BLaER1 (cell line): ENCODE data around the gene NCKAP5L.

Experiments used
- H3K27ac ChIP-seq: shearing (Covaris generic); formaldehyde crosslinking; 2 replicates; pipeline ENCODE4 v1.8.1; 2022
- H3K27me3 ChIP-seq: shearing (Covaris generic); formaldehyde crosslinking; 2 replicates; pipeline ENCODE4 v1.8.1; 2022
- H3K36me3 ChIP-seq: shearing (Covaris generic); formaldehyde crosslinking; 2 replicates; pipeline ENCODE4 v1.8.1; 2022
- H3K4me1 ChIP-seq: shearing (Covaris generic); formaldehyde crosslinking; 2 replicates; pipeline ENCODE4 v1.8.1; 2022
- H3K4me2 ChIP-seq: shearing (Covaris generic); formaldehyde crosslinking; 2 replicates; pipeline ENCODE4 v1.8.1; 2022
- H3K4me3 ChIP-seq: shearing (Covaris generic); formaldehyde crosslinking; 2 replicates; pipeline ENCODE4 v1.8.1; 2022
- H3K9ac ChIP-seq: shearing (Covaris generic); formaldehyde crosslinking; 2 replicates; pipeline ENCODE4 v1.8.1; 2022
- H3K9me3 ChIP-seq: shearing (Covaris generic); formaldehyde crosslinking; 2 replicates; pipeline ENCODE4 v1.8.1; 2022
- H4K20me1 ChIP-seq: shearing (Covaris generic); formaldehyde crosslinking; 2 replicates; pipeline ENCODE4 v1.8.1; 2022
- Cebpa-rat ChIP-seq: shearing (Covaris generic); IDR thresholded peaks from 2 replicates; pipeline ENCODE4 v1.8.1; 2022

NCKAP5L gene

DNA sequence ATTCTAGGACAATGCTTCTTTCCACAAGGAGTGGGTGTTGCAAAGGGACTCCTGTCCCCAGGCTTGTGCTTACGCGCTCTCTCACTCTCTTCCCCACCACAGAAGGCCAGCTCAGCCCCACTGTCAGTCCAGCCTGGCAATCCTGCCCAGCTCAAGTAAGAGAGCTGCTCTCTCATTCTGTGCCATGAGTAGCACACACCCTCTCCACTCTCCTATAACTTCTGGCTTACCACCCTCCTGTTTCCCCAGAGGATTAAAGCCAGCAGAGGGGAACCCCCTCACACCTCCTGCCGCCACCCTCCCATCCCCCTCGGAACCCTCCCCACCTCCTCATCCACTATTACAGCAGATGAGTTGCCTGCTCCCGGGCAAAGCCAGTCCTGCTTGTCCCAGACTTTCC, 17.1 kb downstream of the NCKAP5L start:
- H4K20me1 ChIP-seq, result peaks cover 24% of the 10 kb centered on the region; the same call in 1 of the 2 replicates
- no peak for TF ChIP-seq Cebpa-rat
- no peaks in the 10 kb centered on the region for H3K9me3 ChIP-seq
- H3K4me1 ChIP-seq, result peaks cover 68% of the 10 kb centered on the region
- peak overlapping the region; percentile 98 for H3K4me2 ChIP-seq
- H3K36me3 ChIP-seq, result peaks cover 11% of the 10 kb centered on the region
- no peaks in the 10 kb centered on the region for H3K27me3 ChIP-seq
- no peak overlapping the region for H3K9ac ChIP-seq
- H3K27ac ChIP-seq, result no peak overlapping the region; the same call in 1 of the 2 replicates
- H3K4me3 ChIP-seq, result no peak overlapping the region

DNA sequence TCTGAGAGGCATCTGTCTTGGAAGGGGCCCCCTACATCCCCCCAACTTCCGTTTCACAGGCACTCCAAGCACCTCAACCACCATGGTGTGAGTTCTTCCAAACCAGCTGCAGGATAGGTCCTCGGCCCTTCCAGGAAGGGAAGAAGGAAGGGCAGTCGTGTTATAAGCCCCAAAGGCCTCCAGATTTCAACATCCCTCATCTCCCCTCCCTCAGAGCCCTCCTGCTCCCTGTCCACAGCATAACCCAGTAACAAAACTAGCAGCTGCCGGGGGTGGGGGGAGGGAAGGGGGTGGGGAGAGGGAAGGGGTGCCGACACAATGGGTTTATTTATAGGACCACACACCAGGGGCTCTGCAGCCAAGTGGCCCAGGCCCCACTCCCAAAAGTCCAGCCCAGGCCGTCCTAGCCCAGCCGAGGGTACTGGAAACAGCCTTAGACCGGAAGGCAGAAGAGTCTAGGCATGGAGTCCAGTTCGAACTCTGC, 18.3 kb downstream of the NCKAP5L start:
- Histone ChIP-seq H3K4me3 (peak overlapping the region; percentile 34), H3K9me3 (no peaks in the 10 kb centered on the region), H3K4me2 (peak overlapping the region; percentile 98), H3K27me3 (no peaks in the 10 kb centered on the region), H3K4me1 (peaks cover 68% of the 10 kb centered on the region), H3K36me3 (peaks cover 15% of the 10 kb centered on the region), H4K20me1 (peaks cover 28% of the 10 kb centered on the region; the same call in 1 of the 2 replicates), H3K27ac (peak overlapping the region; percentile 85), H3K9ac (peak overlapping the region; percentile 74)
- TF ChIP-seq Cebpa-rat, result no peak

DNA sequence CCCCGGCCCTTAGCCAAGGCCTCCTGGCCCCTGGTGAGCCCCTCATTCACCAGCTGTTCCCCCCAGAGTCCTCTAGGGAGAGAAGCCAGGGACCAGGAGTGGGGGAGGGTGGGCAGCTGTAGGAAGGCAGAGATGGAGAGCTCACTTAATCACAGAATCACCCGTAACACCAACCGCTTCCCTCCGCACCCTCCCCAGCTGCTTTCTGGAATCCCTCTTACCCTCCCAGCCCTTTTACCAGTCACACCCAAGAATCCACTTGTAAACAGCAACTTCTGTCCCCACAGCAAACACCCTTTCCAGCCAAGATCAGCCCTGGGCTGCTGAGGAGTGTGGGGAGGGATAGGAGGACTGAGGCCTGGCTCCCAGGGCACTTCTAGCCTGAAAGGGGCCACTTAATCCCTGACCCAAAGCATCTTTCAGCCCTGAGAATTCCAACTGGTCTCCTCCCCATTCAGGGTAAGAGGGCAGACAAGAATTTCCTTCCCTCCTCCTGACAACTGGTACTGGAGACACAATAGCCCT, 18.8 kb downstream of the NCKAP5L start:
- Histone ChIP-seq H3K9me3 (no peaks in the 10 kb centered on the region), H3K9ac (peak overlapping the region; percentile 74), H3K36me3 (peaks cover 20% of the 10 kb centered on the region), H3K4me3 (peak overlapping the region; percentile 34), H3K4me1 (peaks cover 68% of the 10 kb centered on the region), H3K4me2 (peak overlapping the region; percentile 98), H4K20me1 (peaks cover 28% of the 10 kb centered on the region; the same call in 1 of the 2 replicates), H3K27ac (peak overlapping the region; percentile 85), H3K27me3 (no peaks in the 10 kb centered on the region)
- no peak for TF ChIP-seq Cebpa-rat

DNA sequence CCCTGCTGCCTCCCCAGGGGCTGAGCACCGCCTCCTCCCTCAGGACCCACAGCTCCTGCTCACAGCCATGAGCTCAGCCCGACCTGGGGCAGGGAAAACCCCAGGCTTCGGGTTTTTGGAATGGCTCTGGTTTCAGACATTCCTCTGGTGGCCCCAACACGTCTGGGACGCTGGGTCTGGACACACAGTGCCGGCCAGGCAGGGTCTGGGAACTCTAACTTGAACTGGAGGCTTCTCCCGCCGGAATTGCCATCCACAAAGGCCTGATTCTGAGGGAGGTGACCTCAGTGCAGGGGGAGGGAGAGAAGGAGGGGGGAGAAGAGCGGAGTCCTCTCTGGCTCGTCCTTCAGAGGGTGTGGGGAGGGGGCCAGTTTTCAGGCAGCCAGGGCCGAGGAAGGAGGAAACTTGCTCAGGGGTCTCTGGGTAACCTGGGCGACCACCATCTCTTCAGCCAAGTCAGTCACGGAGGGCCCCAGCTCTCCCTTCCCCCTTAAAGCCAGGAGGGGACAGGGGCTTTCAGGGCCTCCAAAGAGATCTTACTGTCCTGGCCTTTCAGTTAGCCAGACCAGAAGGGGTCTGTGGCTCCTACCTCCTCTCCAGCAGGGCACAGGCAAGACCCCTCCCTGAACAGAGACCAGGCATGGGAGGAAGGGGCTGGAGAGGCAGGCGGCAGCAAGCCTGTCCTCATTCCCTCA, 19.4 kb downstream of the NCKAP5L start:
- H3K9me3 ChIP-seq, result no peaks in the 10 kb centered on the region
- peak overlapping the region; percentile 34 for H3K4me3 ChIP-seq
- peaks cover 25% of the 10 kb centered on the region for H3K36me3 ChIP-seq
- no peaks in the 10 kb centered on the region for H3K27me3 ChIP-seq
- TF ChIP-seq Cebpa-rat, result no peak
- H3K9ac ChIP-seq, result peak overlapping the region; percentile 74
- H4K20me1 ChIP-seq, result peaks cover 28% of the 10 kb centered on the region; the same call in 1 of the 2 replicates
- peak overlapping the region; percentile 85 for H3K27ac ChIP-seq
- H3K4me1 ChIP-seq, result peaks cover 68% of the 10 kb centered on the region
- peak overlapping the region; percentile 98 for H3K4me2 ChIP-seq

DNA sequence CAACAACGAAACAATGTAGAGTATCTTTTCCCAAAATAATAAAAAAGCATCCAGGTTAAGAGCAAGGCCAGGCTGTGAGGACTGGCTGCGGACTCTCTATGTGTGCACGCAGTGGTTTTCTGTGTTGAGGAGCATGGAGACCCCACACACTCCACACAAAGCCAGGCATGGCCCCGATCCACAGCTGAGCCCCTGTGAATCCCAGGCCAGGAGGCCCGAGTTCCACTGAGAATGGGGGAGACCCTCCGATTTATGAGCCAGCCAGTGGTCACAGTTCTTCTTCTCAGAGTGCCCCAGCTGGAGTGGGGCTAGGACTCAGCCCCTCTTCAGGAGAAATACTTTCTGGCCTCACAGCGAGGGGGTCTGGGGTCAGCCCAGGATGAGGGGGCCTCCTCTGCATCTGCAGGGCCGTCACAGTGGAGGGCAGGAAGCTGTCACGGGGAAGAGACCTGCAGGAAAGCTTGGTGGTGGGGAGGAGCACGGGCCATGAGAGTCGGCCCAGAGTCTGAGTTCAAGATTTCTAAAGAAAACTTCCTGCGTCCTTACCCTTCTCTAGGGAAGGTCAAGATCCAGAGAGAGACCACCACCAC, 20.1 kb downstream of the NCKAP5L start:
- Histone ChIP-seq H3K4me2 (peak overlapping the region; percentile 98), H3K4me1 (peaks cover 74% of the 10 kb centered on the region), H3K9ac (peak overlapping the region; percentile 74), H4K20me1 (peaks cover 28% of the 10 kb centered on the region; the same call in 1 of the 2 replicates), H3K27me3 (no peaks in the 10 kb centered on the region), H3K9me3 (no peaks in the 10 kb centered on the region), H3K36me3 (peaks cover 32% of the 10 kb centered on the region), H3K27ac (peak overlapping the region; percentile 85), H3K4me3 (peak overlapping the region; percentile 4; the same call in 1 of the 2 replicates)
- no peak for TF ChIP-seq Cebpa-rat

DNA sequence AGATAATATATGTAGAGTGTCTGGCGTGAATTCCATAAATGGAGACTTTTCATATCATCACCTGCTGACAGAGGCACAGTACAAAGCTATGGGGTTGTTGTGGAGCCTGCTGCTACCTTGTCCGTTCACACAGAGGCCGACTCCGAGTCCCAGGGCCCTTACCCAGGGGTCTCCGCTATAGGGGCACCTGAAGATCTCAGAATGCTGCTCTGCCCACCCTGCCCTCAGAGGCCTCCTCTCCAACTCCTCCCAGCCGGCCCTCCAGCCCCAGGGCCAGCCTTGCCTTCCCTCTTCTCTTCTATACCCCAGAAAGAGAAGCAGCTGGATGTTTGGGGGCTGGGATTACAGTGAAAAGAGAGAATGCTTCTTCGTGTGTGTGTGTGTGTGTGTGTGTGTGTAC, 21.3 kb downstream of the NCKAP5L start:
- peaks cover 28% of the 10 kb centered on the region; the same call in 1 of the 2 replicates for H4K20me1 ChIP-seq
- peaks cover 67% of the 10 kb centered on the region for H3K4me1 ChIP-seq
- no peak for TF ChIP-seq Cebpa-rat
- H3K9me3 ChIP-seq, result no peaks in the 10 kb centered on the region
- H3K36me3 ChIP-seq, result peaks cover 45% of the 10 kb centered on the region
- no peak overlapping the region; the same call in 1 of the 2 replicates for H3K27ac ChIP-seq
- H3K27me3 ChIP-seq, result no peaks in the 10 kb centered on the region
- H3K4me3 ChIP-seq, result no peak overlapping the region
- no peak overlapping the region for H3K4me2 ChIP-seq
- H3K9ac ChIP-seq, result no peak overlapping the region

DNA sequence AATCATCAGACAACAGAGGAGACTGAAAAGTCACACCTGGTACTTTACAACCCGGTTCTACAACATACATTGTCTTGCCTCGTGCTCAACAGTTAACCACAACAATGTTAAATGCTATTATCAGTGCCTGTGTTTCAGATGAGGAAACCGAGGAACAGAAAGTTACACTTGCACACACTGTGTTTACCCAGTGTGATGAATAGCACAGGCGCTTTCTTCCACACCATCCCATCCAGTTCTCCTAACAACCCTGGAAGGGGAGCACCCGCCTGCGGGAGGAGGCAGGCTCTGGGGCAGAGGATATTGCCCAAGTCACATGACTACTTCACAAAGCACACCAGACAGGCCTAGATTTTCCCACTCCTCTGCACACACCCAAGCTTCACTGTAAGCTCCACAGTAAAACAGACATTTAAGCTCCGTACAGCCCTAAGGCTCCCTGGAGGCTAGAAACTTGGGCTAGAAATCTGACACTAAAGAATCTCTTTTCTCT, 21.8 kb downstream of the NCKAP5L start:
- Histone ChIP-seq H3K9ac (no peak overlapping the region), H3K9me3 (no peaks in the 10 kb centered on the region), H3K4me3 (no peak overlapping the region), H3K36me3 (peaks cover 50% of the 10 kb centered on the region), H4K20me1 (peaks cover 28% of the 10 kb centered on the region; the same call in 1 of the 2 replicates), H3K27ac (no peak overlapping the region), H3K4me2 (no peak overlapping the region), H3K4me1 (peaks cover 65% of the 10 kb centered on the region), H3K27me3 (no peaks in the 10 kb centered on the region)
- TF ChIP-seq Cebpa-rat, result no peak

DNA sequence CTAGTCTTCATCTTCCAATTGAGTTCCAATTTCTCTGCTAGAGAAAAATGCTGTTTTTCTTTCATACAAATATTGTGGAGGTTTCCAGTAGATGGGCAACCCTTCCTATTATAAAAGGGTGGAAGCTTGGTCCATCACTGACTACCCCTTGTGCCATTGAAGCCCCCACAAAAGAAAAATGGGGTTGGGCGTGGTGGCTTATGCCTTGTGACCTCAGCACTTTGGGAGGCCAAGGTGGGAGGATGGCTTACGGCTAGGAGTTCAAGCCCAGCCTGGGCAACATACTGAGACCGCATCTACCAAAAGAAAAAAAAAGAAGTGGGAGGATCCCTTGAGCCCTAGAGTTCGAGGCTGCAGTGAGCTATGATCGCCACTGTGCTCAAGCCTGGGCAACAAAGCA, 22.8 kb downstream of the NCKAP5L start:
- TF ChIP-seq Cebpa-rat, result no peak
- Histone ChIP-seq H3K9me3 (no peaks in the 10 kb centered on the region), H3K4me3 (no peak overlapping the region), H3K27ac (no peak overlapping the region), H3K36me3 (peaks cover 59% of the 10 kb centered on the region), H3K9ac (no peak overlapping the region), H4K20me1 (peaks cover 28% of the 10 kb centered on the region; the same call in 1 of the 2 replicates), H3K4me1 (peaks cover 64% of the 10 kb centered on the region), H3K27me3 (no peaks in the 10 kb centered on the region), H3K4me2 (no peak overlapping the region)

DNA sequence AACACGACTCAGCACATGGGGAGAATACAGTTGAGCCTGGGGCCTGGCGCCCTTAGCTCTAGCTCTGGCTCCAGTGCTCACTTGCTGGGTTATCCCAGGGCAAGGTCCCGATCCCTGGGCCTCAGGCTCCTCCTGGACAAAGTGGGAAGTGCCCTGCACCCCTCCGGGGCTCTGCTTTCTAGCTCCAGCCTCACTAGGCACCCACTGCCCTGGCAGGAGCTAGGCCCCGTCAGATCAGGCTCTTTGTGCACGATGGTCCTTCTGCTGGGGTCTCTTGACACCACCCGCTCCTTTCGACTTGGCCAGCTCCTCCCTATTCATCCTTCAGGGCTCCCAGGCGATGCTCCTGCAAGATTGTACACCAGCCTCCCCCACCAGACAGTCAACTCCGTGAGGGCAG, 23.4 kb downstream of the NCKAP5L start:
- Histone ChIP-seq H3K27me3 (no peaks in the 10 kb centered on the region), H3K9ac (no peak overlapping the region), H3K4me1 (peaks cover 59% of the 10 kb centered on the region), H3K4me2 (no peak overlapping the region), H3K27ac (no peak overlapping the region), H3K36me3 (peaks cover 65% of the 10 kb centered on the region), H3K9me3 (no peaks in the 10 kb centered on the region), H3K4me3 (no peak overlapping the region), H4K20me1 (peaks cover 28% of the 10 kb centered on the region; the same call in 1 of the 2 replicates)
- no peak for TF ChIP-seq Cebpa-rat
